ENCODE data around the gene CEP128. TPM values are rescaled to one million over a fixed set of nuclear protein-coding genes. Genes with fewer than 3 reads are reported as not detected.

Gene CEP128
- total RNA-seq, 4 donors from 2014 or later, result 3.5 to 12.9 (median 9.7) TPM

DNA sequence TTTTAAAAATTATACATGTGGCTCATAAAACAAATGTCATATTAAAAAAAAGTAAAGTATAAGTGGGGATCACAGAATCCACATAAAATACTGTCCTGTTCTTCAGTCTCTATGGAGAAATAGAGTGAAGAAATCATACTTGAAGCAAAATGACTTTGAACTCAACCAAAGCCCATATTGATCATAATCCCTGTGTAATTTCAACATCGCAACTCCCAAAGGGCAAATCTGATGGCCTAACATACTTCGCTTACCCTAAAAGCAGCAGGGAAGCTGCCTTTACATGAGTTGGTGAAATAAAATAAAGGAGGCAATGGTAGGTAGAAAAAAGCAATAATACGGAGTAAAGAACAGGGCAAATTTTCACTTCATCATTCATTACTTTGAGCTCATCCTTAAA is 101.8 kb downstream of the CEP128 start:
- no peaks in the 10 kb centered on the region for H3K36me3 ChIP-seq
- no peak for DNase-seq (ENCODE audit: extremely low spot score)
- 86% methylated on average over 3 of the region's 3 CpGs for WGBS
- no peak overlapping the region for H3K27ac ChIP-seq (replicated peaks in 1 of 4)
- no peaks in the 10 kb centered on the region for H3K27me3 ChIP-seq
- intact Hi-C loops (cut with DNase I), result no loop called here
- H3K4me3 ChIP-seq, result no peak overlapping the region
- peaks cover 0 to 15% (median under 1%) of the 10 kb centered on the region in 4 donors for H3K4me1 ChIP-seq
- TF ChIP-seq POLR2A (IDR thresholded peaks at IDR 0.05; ENCODE audit: low read depth), result no peak
- no peak for TF ChIP-seq EP300 (IDR thresholded peaks at IDR 0.05)
- no peak for TF ChIP-seq POLR2AphosphoS5 (IDR thresholded peaks at IDR 0.05)
- TF ChIP-seq, protein P1, sequence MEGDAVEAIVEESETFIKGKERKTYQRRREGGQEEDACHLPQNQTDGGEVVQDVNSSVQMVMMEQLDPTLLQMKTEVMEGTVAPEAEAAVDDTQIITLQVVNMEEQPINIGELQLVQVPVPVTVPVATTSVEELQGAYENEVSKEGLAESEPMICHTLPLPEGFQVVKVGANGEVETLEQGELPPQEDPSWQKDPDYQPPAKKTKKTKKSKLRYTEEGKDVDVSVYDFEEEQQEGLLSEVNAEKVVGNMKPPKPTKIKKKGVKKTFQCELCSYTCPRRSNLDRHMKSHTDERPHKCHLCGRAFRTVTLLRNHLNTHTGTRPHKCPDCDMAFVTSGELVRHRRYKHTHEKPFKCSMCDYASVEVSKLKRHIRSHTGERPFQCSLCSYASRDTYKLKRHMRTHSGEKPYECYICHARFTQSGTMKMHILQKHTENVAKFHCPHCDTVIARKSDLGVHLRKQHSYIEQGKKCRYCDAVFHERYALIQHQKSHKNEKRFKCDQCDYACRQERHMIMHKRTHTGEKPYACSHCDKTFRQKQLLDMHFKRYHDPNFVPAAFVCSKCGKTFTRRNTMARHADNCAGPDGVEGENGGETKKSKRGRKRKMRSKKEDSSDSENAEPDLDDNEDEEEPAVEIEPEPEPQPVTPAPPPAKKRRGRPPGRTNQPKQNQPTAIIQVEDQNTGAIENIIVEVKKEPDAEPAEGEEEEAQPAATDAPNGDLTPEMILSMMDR (IDR thresholded peaks at IDR 0.05), result no peak
- no peaks in the 10 kb centered on the region for H3K9me3 ChIP-seq

DNA sequence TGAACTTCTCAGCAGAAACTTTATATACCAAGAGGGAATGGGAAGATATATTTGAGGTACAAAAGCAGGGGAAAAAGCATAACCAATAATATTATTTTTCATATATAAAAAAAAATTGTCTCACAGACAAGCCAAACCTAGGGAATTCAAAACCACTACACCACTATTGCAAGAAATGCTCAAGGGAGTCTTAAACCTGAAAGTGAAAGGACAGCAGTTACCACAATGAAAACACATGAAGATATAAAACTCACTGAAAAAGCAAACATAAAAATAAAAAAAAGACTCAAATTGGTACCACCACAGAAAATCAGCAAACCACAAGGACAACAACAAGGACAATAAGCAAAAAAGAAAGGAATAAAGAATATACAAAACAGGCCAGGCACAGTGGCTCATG is 131.9 kb downstream of the CEP128 start:
- intact Hi-C loops (cut with DNase I), result no loop called here
- Histone ChIP-seq H3K4me3 (no peak overlapping the region), H3K27ac (replicated peaks in 1 of 4) (no peak overlapping the region), H3K9me3 (peaks cover 0 to 12% (median 2%) of the 10 kb centered on the region in 4 donors), H3K36me3 (no peaks in the 10 kb centered on the region), H3K4me1 (peaks cover 0 to 8% (median 6%) of the 10 kb centered on the region in 4 donors), H3K27me3 (no peaks in the 10 kb centered on the region)
- DNase-seq (ENCODE audit: extremely low spot score), result no peak
- TF ChIP-seq POLR2A (IDR thresholded peaks at IDR 0.05; ENCODE audit: low read depth) (no peak), POLR2AphosphoS5 (IDR thresholded peaks at IDR 0.05) (no peak), EP300 (IDR thresholded peaks at IDR 0.05) (no peak)
- TF ChIP-seq, protein P1 (IDR thresholded peaks at IDR 0.05), result no peak

DNA sequence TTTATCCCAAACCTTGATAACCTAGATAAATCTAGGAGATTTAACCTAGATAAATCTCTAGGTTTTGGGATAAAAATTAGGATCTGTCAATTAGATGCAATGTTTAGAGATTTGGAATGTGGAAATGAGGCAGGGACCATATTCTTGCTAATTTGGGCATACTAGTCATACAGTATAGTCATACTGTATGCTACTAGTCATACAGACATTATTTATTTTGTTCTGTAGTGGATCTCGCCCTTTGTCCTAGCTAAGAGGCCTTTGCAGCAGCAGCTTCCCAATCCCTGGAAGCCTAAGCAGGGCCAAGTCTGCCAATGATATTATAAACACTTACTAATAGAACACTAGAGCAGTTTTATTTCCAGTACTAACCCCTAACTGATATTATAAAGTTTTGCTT is 136.4 kb downstream of the CEP128 start:
- Histone ChIP-seq H3K4me3 (no peak overlapping the region), H3K36me3 (no peaks in the 10 kb centered on the region), H3K27ac (replicated peaks in 1 of 4) (no peak overlapping the region), H3K9me3 (peaks cover 0 to 12% (median 2%) of the 10 kb centered on the region in 4 donors), H3K27me3 (no peaks in the 10 kb centered on the region), H3K4me1 (peaks cover 0 to 8% (median 6%) of the 10 kb centered on the region in 4 donors)
- DNase-seq (ENCODE audit: extremely low spot score), result no peak
- intact Hi-C loops (cut with DNase I), result no loop called here
- WGBS, result 65% methylated on average over 1 of the region's 1 CpG
- TF ChIP-seq EP300 (IDR thresholded peaks at IDR 0.05) (no peak), POLR2A (IDR thresholded peaks at IDR 0.05; ENCODE audit: low read depth) (no peak), POLR2AphosphoS5 (IDR thresholded peaks at IDR 0.05) (no peak)
- TF ChIP-seq, protein P1 (IDR thresholded peaks at IDR 0.05), result no peak

DNA sequence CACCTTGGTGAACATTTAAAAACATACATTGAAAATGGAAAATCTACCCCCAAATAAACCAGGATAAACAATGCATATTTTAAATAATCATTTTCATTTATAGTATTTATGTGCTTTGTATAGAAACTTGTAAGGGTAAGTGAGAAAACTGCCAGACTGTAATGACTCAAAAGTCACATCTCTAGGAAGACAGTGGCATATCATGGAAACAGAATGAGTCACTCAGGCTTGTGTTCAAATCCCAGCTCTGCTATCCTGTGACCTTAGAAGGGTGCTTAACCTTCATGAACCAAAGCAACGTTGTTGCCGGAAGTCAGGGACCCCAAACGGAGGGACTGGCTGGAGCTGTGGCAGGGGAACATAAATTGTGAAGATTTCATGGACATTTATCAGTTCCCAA is 142.7 kb downstream of the CEP128 start:
- no peak overlapping the region for H3K4me3 ChIP-seq
- TF ChIP-seq, protein P1 (IDR thresholded peaks at IDR 0.05), result no peak
- TF ChIP-seq POLR2AphosphoS5 (IDR thresholded peaks at IDR 0.05) (no peak), EP300 (IDR thresholded peaks at IDR 0.05) (no peak), POLR2A (IDR thresholded peaks at IDR 0.05; ENCODE audit: low read depth) (no peak)
- H3K27ac ChIP-seq (replicated peaks in 1 of 4), result no peak overlapping the region
- no peaks in the 10 kb centered on the region for H3K4me1 ChIP-seq
- H3K36me3 ChIP-seq, result no peaks in the 10 kb centered on the region
- WGBS, result 98% methylated on average over 3 of the region's 3 CpGs
- H3K27me3 ChIP-seq, result no peaks in the 10 kb centered on the region
- intact Hi-C loops (cut with DNase I), result no loop called here
- H3K9me3 ChIP-seq, result peaks cover 0 to 6% (median 0%) of the 10 kb centered on the region in 4 donors
- no peak for DNase-seq (ENCODE audit: extremely low spot score)

DNA sequence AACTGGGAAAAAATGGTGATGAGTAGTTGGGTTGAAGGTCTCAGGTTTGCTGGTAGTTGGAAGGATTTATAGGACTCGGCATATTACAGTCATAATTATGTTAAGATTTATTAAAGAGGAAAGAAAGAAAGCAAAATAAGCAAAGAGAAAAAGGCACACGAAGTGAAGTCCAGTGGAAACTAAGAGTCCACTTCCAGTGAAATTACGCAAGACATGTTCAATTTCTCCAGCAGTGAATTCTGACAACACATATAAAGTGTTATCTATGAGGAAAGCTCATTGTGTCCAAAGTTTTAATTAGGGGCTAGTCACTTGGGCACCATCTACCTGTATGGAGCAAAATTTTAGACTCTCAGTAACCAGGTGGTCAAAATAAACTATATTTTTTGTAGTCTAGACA is 143.3 kb downstream of the CEP128 start:
- no peaks in the 10 kb centered on the region for H3K27me3 ChIP-seq
- TF ChIP-seq POLR2A (IDR thresholded peaks at IDR 0.05; ENCODE audit: low read depth), result no peak
- TF ChIP-seq POLR2AphosphoS5 (IDR thresholded peaks at IDR 0.05), result no peak
- TF ChIP-seq EP300 (IDR thresholded peaks at IDR 0.05), result no peak
- TF ChIP-seq, protein P1 (IDR thresholded peaks at IDR 0.05), result no peak
- H3K27ac ChIP-seq (replicated peaks in 1 of 4), result no peak overlapping the region
- no peak for DNase-seq (ENCODE audit: extremely low spot score)
- H3K4me3 ChIP-seq, result no peak overlapping the region
- H3K36me3 ChIP-seq, result no peaks in the 10 kb centered on the region
- 94% methylated on average over 3 of the region's 3 CpGs for WGBS
- peaks cover 0 to 6% (median 0%) of the 10 kb centered on the region in 4 donors for H3K9me3 ChIP-seq
- no peaks in the 10 kb centered on the region for H3K4me1 ChIP-seq
- intact Hi-C loops (cut with DNase I), result no loop called here
